BJ (cell line): ENCODE results near the gene PDGFB. TPM values are rescaled to one million over a fixed set of nuclear protein-coding genes. Genes with fewer than 3 reads are reported as not detected.

Source experiments
- CTCF ChIA-PET: fragments of 350-600 bp; formaldehyde crosslinking; extraction: SDS; loops from one replicate; lab custom pipeline; 2021; ENCODE audit warnings: antibody characterized with exemption, inconsistent platforms; lab: Yijun Ruan, JAX
- POLR2A ChIA-PET: fragments of 300-600 bp; sonication (Branson Sonifier 250); formaldehyde crosslinking; extraction: SDS; loops from one replicate; lab custom pipeline; 2021; ENCODE audit warnings: antibody characterized with exemption; lab: Charles Lee
- DNase-seq: peaks from one replicate; pipeline ENCODE4 v3.0.0-alpha.2; 2011; ENCODE audit warnings: low read depth
- H3K27me3 ChIP-seq: 2 replicates; pipeline ENCODE4 v1.6.0; 2011; ENCODE audit warnings: low read length; ENCODE audit not compliant: control insufficient read depth, insufficient read depth
- H3K36me3 ChIP-seq: 2 replicates; pipeline ENCODE4 v1.5.1; 2011; ENCODE audit warnings: low read length; ENCODE audit not compliant: control insufficient read depth, insufficient read depth
- H3K4me3 ChIP-seq: 2 replicates; pipeline ENCODE4 v1.5.1; 2011; ENCODE audit warnings: low read depth, mild to moderate bottlenecking, control low read depth, low read length
- polyA plus RNA-seq: library from polyadenylated mRNA; depleted of rRNA; stranded (reverse); fragments of >200 nt; gene quantifications from 2 replicates; pipeline ENCODE4 v1.2.3, GENCODE V29; 2011
- TF ChIP-seq, protein P1 (sequence below): IDR thresholded peaks from 2 replicates; pipeline ENCODE4 v1.5.1; 2011; ENCODE audit warnings: low read depth, mild to moderate bottlenecking, control low read depth, inconsistent platforms, low read length, moderate library complexity; ENCODE audit not compliant: insufficient read depth

Gene PDGFB
- polyA plus RNA-seq, 1 experiment, result 0.13 TPM

- Histone ChIP-seq H3K4me3 (no peak overlapping the region), H3K36me3 (no peaks in the 10 kb centered on the region), H3K27me3 (peaks cover 6% of the 10 kb centered on the region)
- DNase-seq, result no peak
- POLR2A ChIA-PET, result no interaction called here
- CTCF ChIA-PET, result interaction anchor here (1.1 kb wide), 1 partner anchor 16 kb away, joined by 3 read pairs; no protein-coding TSS in a partner anchor
- TF ChIP-seq, protein P1, sequence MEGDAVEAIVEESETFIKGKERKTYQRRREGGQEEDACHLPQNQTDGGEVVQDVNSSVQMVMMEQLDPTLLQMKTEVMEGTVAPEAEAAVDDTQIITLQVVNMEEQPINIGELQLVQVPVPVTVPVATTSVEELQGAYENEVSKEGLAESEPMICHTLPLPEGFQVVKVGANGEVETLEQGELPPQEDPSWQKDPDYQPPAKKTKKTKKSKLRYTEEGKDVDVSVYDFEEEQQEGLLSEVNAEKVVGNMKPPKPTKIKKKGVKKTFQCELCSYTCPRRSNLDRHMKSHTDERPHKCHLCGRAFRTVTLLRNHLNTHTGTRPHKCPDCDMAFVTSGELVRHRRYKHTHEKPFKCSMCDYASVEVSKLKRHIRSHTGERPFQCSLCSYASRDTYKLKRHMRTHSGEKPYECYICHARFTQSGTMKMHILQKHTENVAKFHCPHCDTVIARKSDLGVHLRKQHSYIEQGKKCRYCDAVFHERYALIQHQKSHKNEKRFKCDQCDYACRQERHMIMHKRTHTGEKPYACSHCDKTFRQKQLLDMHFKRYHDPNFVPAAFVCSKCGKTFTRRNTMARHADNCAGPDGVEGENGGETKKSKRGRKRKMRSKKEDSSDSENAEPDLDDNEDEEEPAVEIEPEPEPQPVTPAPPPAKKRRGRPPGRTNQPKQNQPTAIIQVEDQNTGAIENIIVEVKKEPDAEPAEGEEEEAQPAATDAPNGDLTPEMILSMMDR, result no peak
These were observed 21.6 kb downstream of the PDGFB start for GRCh38 chr22:39223091-39223710.

- ChIA-PET CTCF (interaction anchor here (0.7 to 2.6 kb wide), 3 partner anchors 8 to 88 kb away, joined by 3 to 9 read pairs (median 3); no protein-coding TSS in a partner anchor), POLR2A (no interaction called here)
- Histone ChIP-seq H3K4me3 (no peak overlapping the region), H3K27me3 (peaks cover 4% of the 10 kb centered on the region), H3K36me3 (no peaks in the 10 kb centered on the region)
- TF ChIP-seq, protein P1, result no peak
- DNase-seq, result no peak
These were observed 22.6 kb downstream of the PDGFB start for GRCh38 chr22:39221999-39222686.

DNA sequence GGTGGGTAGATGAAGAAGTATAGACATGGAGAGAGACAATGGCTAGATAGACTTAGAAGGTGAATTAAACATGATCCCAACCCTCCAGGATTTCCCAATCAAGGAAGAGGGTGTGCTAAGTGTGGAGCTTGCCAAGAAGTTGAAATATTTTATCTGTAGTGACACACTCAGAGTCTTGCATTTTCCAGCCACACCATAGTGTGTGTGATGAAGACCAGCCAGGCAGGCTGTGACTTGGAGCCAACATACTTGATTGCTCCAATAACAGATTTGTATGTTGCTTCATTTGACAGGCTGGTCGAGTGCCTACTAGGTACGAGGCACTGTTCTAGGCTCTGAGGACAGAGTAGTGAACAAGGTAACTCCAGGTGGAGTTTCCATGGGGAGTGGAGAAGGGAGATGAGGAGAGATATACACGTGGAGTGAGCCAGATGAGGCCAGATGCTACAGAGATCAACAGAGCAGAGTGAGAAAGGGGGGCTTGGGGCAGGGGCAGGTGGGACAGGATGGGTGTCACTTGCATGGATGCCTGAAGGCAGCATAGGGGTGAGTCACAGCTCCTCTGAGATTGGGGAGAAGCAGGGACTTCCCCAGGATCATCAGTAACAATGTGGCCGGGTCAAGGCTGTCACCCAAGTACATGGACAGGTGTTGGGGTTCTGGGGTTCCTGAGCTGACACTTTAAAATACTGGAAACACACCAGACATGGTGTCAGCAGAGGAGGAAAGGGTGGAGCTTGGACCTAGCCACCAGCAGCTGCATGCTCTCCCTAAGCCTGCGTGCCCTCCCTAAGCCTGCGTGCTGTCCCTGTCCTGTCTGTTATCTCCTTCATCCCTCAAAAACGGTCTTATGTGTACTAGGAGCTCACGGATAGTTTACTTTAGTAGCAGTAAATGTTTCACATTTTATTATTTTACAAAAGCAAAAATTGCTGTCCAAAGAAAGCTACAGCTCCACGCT is 23.6 kb downstream of the PDGFB start:
- POLR2A ChIA-PET, result interaction anchor here (0.6 kb wide), 1 partner anchor 880 kb away, joined by 8 read pairs; no protein-coding TSS in a partner anchor
- CTCF ChIA-PET, result interaction anchor here (0.5 to 2.6 kb wide), 3 partner anchors 9 to 89 kb away, joined by 3 to 9 read pairs (median 3); no protein-coding TSS in a partner anchor
- Histone ChIP-seq H3K27me3 (peaks cover 4% of the 10 kb centered on the region), H3K4me3 (no peak overlapping the region), H3K36me3 (no peaks in the 10 kb centered on the region)
- TF ChIP-seq, protein P1, result no peak
- DNase-seq, result no peak

GRCh38 chr22:39220450-39220849 is 24.3 kb downstream of the PDGFB start:
- no peak overlapping the region for H3K4me3 ChIP-seq
- ChIA-PET CTCF (interaction anchor here (0.5 to 2.6 kb wide), 2 partner anchors 10 to 73 kb away, joined by 3 to 9 read pairs; no protein-coding TSS in a partner anchor), POLR2A (no interaction called here)
- H3K36me3 ChIP-seq, result no peaks in the 10 kb centered on the region
- H3K27me3 ChIP-seq, result peaks cover 4% of the 10 kb centered on the region
- DNase-seq, result no peak
- TF ChIP-seq, protein P1, result no peak
